PC-9 (cell line): ENCODE measurements around the gene PTPRM. TPM values are rescaled to one million over a fixed set of nuclear protein-coding genes. Genes with fewer than 3 reads are reported as not detected.

Experiments
- BruUV-seq: library from RNA; stranded (reverse); fragments of 400-500 nt; replicated peaks from 2 replicates; lab custom pipeline; 2021; lab: Mats Ljungman, UMichigan
- CTCF ChIA-PET: fragments of 300-600 bp; sonication (Branson Sonifier 250); formaldehyde crosslinking; loops from one replicate; lab custom pipeline; 2022; ENCODE audit warnings: antibody characterized with exemption; lab: Charles Lee
- POLR2A ChIA-PET: fragments of 300-600 bp; sonication (Branson Sonifier 250); formaldehyde crosslinking; loops from one replicate; lab custom pipeline; 2022; ENCODE audit warnings: antibody characterized with exemption; ENCODE audit not compliant: unreplicated experiment; lab: Charles Lee
- DNase-seq, 2 experiments: peaks; one replicate each; pipeline versions ENCODE4 v3.0.0 to v3.0.0-alpha.2; 2015 to 2022; ENCODE audit warnings: mixed read lengths in 1 of 2
- H2AFZ ChIP-seq: fragments of 200-600 bp; sonication (generic); 2 replicates; pipeline ENCODE4 v1.8.1; 2017; ENCODE audit warnings: antibody characterized with exemption
- H3F3A ChIP-seq: fragments of 200-600 bp; sonication (generic); 2 replicates; pipeline ENCODE4 v1.8.1; 2017; ENCODE audit warnings: antibody characterized with exemption, mild to moderate bottlenecking, low read depth; ENCODE audit not compliant: insufficient read depth
- H3K27ac ChIP-seq: fragments of 200-600 bp; sonication (generic); 2 replicates; pipeline ENCODE4 v1.6.1; 2016; ENCODE audit warnings: mixed run types
- H3K27me3 ChIP-seq: fragments of 200-600 bp; sonication (generic); 2 replicates; pipeline ENCODE4 v1.6.1; 2016; ENCODE audit warnings: low read depth, mixed run types; ENCODE audit not compliant: insufficient read depth
- H3K36me3 ChIP-seq: fragments of 200-600 bp; sonication (generic); 2 replicates; pipeline ENCODE4 v1.6.1; 2016; ENCODE audit warnings: low read depth, mixed run types
- H3K4me1 ChIP-seq: fragments of 200-600 bp; sonication (generic); replicated peaks from 2 replicates; pipeline ENCODE4 v1.6.1; 2016; ENCODE audit warnings: mixed run types; ENCODE audit not compliant: insufficient read depth
- H3K4me2 ChIP-seq: fragments of 200-600 bp; sonication (generic); 2 replicates; pipeline ENCODE4 v1.6.1; 2017; ENCODE audit warnings: mixed run types
- H3K4me3 ChIP-seq: fragments of 200-600 bp; sonication (generic); 2 replicates; pipeline ENCODE4 v1.6.1; 2016; ENCODE audit warnings: mixed run types
- H3K79me2 ChIP-seq: fragments of 200-600 bp; sonication (generic); 2 replicates; pipeline ENCODE4 v1.6.1; 2017; ENCODE audit warnings: low read depth, mixed run types
- H3K9me2 ChIP-seq: fragments of 200-600 bp; sonication (generic); 2 replicates; pipeline ENCODE4 v1.8.1; 2017; ENCODE audit warnings: mild to moderate bottlenecking; ENCODE audit not compliant: insufficient read depth
- H3K9me3 ChIP-seq: fragments of 200-600 bp; sonication (generic); 2 replicates; pipeline ENCODE4 v1.8.1; 2016; ENCODE audit warnings: low read depth; ENCODE audit not compliant: insufficient read depth
- H4K20me1 ChIP-seq: fragments of 200-600 bp; sonication (generic); 2 replicates; pipeline ENCODE4 v1.8.1; 2017; ENCODE audit not compliant: insufficient read depth
- EZH2 ChIP-seq: fragments of 200-600 bp; sonication (generic); IDR thresholded peaks from 2 replicates; pipeline ENCODE4 v1.8.0; 2017; ENCODE audit warnings: antibody characterized with exemption, low read depth
- intact Hi-C: fragments of 100-400 bp; cut with micrococcal nuclease; formaldehyde crosslinking; loops from one replicate; pipeline ENCODE4 v1.10.0; 2022; ENCODE audit not compliant: unreplicated experiment
- total RNA-seq: library from RNA; stranded (reverse); gene quantifications from 2 replicates; pipeline ENCODE4 v1.2.3, GENCODE V29; 2021
- TF ChIP-seq, protein P1 (sequence below): fragments of 200-600 bp; sonication (generic); conservative IDR thresholded peaks from 2 replicates; pipeline ENCODE4 v1.6.1; 2017; ENCODE audit warnings: mixed run types, antibody characterized with exemption, mild to moderate bottlenecking, moderate library complexity

Gene PTPRM
- total RNA-seq, 1 experiment from 2014 or later: 32.5 TPM

DNA sequence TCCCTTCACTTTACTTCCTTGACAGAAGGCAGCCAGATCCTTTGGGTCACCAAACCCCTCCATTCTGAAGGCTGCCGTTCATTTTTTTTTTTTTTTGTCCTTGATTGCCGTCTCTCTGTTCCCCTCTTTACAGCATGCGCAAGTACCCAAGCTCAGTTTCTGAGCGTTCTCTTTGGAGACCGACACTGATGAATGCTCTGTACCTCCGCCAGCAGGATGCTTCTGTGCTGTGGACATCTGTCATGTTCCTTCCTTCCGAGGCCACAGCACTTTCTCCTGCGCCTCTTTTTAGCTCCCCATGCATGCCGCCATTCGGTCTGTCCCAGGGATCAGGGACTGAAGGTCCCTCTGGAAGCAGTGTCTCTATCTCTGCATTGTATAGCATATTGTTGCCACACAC, 763.5 kb downstream of the PTPRM start:
- H3F3A ChIP-seq: peaks cover 18% of the 10 kb centered on the region; the same call in 1 of the 2 replicates
- ChIA-PET POLR2A (no interaction called here), CTCF (no interaction called here)
- H3K9me2 ChIP-seq: no peaks in the 10 kb centered on the region
- no peak overlapping the region for H3K4me2 ChIP-seq
- H3K4me1 ChIP-seq: peaks cover 32% of the 10 kb centered on the region
- BruUV-seq: no TSS peak
- no peak overlapping the region for H3K4me3 ChIP-seq
- H3K79me2 ChIP-seq: no peaks in the 10 kb centered on the region
- TF ChIP-seq EZH2: no peak
- TF ChIP-seq, protein P1, sequence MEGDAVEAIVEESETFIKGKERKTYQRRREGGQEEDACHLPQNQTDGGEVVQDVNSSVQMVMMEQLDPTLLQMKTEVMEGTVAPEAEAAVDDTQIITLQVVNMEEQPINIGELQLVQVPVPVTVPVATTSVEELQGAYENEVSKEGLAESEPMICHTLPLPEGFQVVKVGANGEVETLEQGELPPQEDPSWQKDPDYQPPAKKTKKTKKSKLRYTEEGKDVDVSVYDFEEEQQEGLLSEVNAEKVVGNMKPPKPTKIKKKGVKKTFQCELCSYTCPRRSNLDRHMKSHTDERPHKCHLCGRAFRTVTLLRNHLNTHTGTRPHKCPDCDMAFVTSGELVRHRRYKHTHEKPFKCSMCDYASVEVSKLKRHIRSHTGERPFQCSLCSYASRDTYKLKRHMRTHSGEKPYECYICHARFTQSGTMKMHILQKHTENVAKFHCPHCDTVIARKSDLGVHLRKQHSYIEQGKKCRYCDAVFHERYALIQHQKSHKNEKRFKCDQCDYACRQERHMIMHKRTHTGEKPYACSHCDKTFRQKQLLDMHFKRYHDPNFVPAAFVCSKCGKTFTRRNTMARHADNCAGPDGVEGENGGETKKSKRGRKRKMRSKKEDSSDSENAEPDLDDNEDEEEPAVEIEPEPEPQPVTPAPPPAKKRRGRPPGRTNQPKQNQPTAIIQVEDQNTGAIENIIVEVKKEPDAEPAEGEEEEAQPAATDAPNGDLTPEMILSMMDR: no peak
- H4K20me1 ChIP-seq: no peaks in the 10 kb centered on the region
- H3K27me3 ChIP-seq: no peaks in the 10 kb centered on the region
- DNase-seq: no peak
- no peaks in the 10 kb centered on the region for H3K36me3 ChIP-seq
- H2AFZ ChIP-seq: no peak overlapping the region
- 0 out of 2 replicates have a peak, but pooled peaks cover 4% of the 10 kb centered on the region for H3K9me3 ChIP-seq
- no peak overlapping the region for H3K27ac ChIP-seq
- intact Hi-C loops: no loop called here

DNA sequence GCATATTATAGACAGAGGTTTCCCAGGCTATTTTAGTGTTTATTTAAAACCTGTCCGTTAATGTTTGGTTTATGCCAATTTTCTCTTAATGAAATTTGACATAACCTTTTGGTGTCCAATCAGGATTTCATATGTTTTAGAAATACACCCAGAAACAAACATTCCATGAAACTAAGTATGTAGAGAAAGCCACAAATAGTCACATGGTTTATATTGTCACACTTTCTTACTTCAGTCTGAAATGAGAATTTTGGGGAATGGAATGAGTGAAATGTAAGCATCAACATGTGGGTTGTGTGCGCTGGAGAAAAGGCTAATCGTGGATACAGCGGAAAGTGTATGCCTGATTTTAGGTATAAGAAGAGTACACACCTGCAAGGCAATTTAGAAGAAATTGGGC, 765.2 kb downstream of the PTPRM start:
- Histone ChIP-seq H3K79me2 (no peaks in the 10 kb centered on the region), H3K27me3 (no peaks in the 10 kb centered on the region), H3K4me2 (no peak overlapping the region), H3K9me3 (no peaks in the 10 kb centered on the region), H3K4me3 (no peak overlapping the region), H2AFZ (no peak overlapping the region), H3K27ac (no peak overlapping the region), H3K4me1 (peaks cover 30% of the 10 kb centered on the region), H3K36me3 (no peaks in the 10 kb centered on the region), H3F3A (peaks cover 18% of the 10 kb centered on the region; the same call in 1 of the 2 replicates), H3K9me2 (no peaks in the 10 kb centered on the region), H4K20me1 (no peaks in the 10 kb centered on the region)
- POLR2A ChIA-PET: no interaction called here
- TF ChIP-seq, protein P1: no peak
- no peak for TF ChIP-seq EZH2
- no peak for DNase-seq
- intact Hi-C loops: no loop called here
- CTCF ChIA-PET: no interaction called here
- BruUV-seq: no TSS peak

DNA sequence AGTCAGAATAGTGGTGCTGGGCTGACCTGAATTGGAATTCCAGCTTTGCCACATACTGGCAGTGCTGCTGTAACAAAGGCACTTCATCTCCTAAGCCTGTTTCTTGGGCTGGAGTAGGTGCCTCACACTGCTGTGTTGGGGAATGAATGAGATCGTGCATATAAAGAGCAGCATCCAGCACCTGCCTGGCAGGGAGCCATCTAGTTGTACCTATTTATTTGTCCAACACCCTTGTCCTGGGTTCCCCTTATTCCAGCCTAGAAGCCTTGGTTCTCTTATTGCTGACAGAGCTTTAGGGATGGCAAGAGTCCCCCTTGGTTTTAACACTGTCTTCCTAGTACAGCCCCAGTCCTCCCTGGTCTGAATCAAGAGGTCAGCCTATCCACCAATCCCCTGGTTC, 766.8 kb downstream of the PTPRM start:
- no peak for TF ChIP-seq EZH2
- TF ChIP-seq, protein P1: no peak
- no peaks in the 10 kb centered on the region for H3K9me2 ChIP-seq
- peaks cover 14% of the 10 kb centered on the region for H3K4me1 ChIP-seq
- H3K36me3 ChIP-seq: no peaks in the 10 kb centered on the region
- no peak for DNase-seq
- no peaks in the 10 kb centered on the region for H3K27me3 ChIP-seq
- H2AFZ ChIP-seq: no peak overlapping the region
- no TSS peak for BruUV-seq
- intact Hi-C loops: no loop called here
- no peaks in the 10 kb centered on the region for H3K79me2 ChIP-seq
- CTCF ChIA-PET: no interaction called here
- POLR2A ChIA-PET: no interaction called here
- H3K4me3 ChIP-seq: no peak overlapping the region
- no peaks in the 10 kb centered on the region for H4K20me1 ChIP-seq
- peaks cover 8% of the 10 kb centered on the region; the same call in 1 of the 2 replicates for H3F3A ChIP-seq
- H3K27ac ChIP-seq: no peak overlapping the region
- no peaks in the 10 kb centered on the region for H3K9me3 ChIP-seq
- H3K4me2 ChIP-seq: no peak overlapping the region
